Heart left ventricle (tissue), 16 donors: ENCODE results near the gene METTL24. TPM values are rescaled to one million over a fixed set of nuclear protein-coding genes. Genes with fewer than 3 reads are reported as not detected.

ENCODE experiments used
- ATAC-seq, 4 donors: fragments of 200-7000 bp; cut with Tn5 transposase; one replicate each; pipeline ENCODE4 v1.9.1; 2020 to 2022; ENCODE audit warnings: moderate library complexity in 4 of 4, mild to moderate bottlenecking in 3 of 4, moderate number of reproducible peaks in 1 of 4
- DNase-seq, 5 donors: peaks; one replicate each; pipeline ENCODE4 v3.0.0-alpha.2; 2020
- H3K27ac ChIP-seq, 12 donors: fragments of 200-600 bp; sonication (generic) in 4 of 12; one replicate each; pipeline versions ENCODE4 v1.5.0 to v1.8.0; 2016 to 2022; ENCODE audit warnings: mild to moderate bottlenecking in 2 of 12
- H3K27me3 ChIP-seq, 9 donors: fragments of 200-600 bp; sonication (generic) in 2 of 9; one replicate each; pipeline versions ENCODE4 v1.5.1 to v1.8.0; 2016 to 2022; ENCODE audit warnings: mild to moderate bottlenecking in 3 of 9
- H3K36me3 ChIP-seq, 9 donors: fragments of 200-600 bp; sonication (generic) in 2 of 9; one replicate each; pipeline versions ENCODE4 v1.5.0 to v1.8.0; 2018 to 2022; ENCODE audit warnings: mild to moderate bottlenecking in 2 of 9
- H3K4me1 ChIP-seq, 12 donors: fragments of 200-600 bp; sonication (generic) in 4 of 12; one replicate each; pipeline versions ENCODE4 v1.5.0 to v1.8.0; 2016 to 2022; ENCODE audit warnings: mild to moderate bottlenecking in 3 of 12
- H3K4me3 ChIP-seq, 12 donors: fragments of 200-600 bp; sonication (generic) in 4 of 12; one replicate each; pipeline versions ENCODE4 v1.5.0 to v1.8.0; 2017 to 2022; ENCODE audit warnings: mild to moderate bottlenecking in 9 of 12, moderate library complexity in 4 of 12
- H3K9me3 ChIP-seq, 12 donors: fragments of 200-600 bp; sonication (generic) in 4 of 12; one replicate each; pipeline versions ENCODE4 v1.5.0 to v1.8.0; 2016 to 2022; ENCODE audit warnings: mild to moderate bottlenecking in 1 of 12
- CTCF ChIP-seq, 12 donors: fragments of 200-600 bp; sonication (generic) in 4 of 12; IDR thresholded peaks; one replicate each; pipeline versions ENCODE4 v1.5.0 to v1.8.0; 2018 to 2022; ENCODE audit warnings: antibody characterized with exemption in 12 of 12, mild to moderate bottlenecking in 5 of 12
- POLR2A ChIP-seq, 2 donors: fragments of 450-650 bp; IDR thresholded peaks; one replicate each; pipeline ENCODE4 v1.6.1; 2017; ENCODE audit warnings: antibody characterized with exemption in 2 of 2, mild to moderate bottlenecking in 2 of 2, moderate library complexity in 2 of 2
- WGBS, 4 donors: extraction: QIAGEN DNeasy Blood & Tissue Kit in 2 of 4; methylation state at CpG; one replicate each; pipeline versions ENCODE4 v1.1.5 to v1.1.7; 2013 to 2018; 5-methylcytosine and 5-hydroxymethylcytosine counted together
- intact Hi-C, 10 donors: fragments of 100-400 bp; cut with DNase I; formaldehyde crosslinking; loops; one replicate each; pipeline versions ENCODE4 v1.11.1 to v1.14.2; 2022
- polyA plus RNA-seq, 2 donors: library from polyadenylated mRNA; stranded (reverse); fragments of 200-250 nt; gene quantifications; one replicate each; pipeline ENCODE4 v1.2.3, GENCODE V29; 2013
- total RNA-seq, 9 donors: library from RNA; depleted of rRNA in 2 of 9; stranded (reverse); fragments of >200 nt in 2 of 9; fragmentation: NEBNext Ultra II Directional in 3 of 9; extraction: Animal tissue kit (Norgen Biotek cat#: 25700) in 3 of 9; gene quantifications; one replicate each; pipeline versions ENCODE4 v1.1.0 to v1.2.4, GENCODE V29; 2016 to 2023
- donor health status: ischemic (EF 13 %, LVEDD 7.1; RV severe dilation, severe dysfunction).
- donor health status: healthy with polysubstance abuse.
- donor health status: DM: no; HTN: yes; CAD: no.
- donor health status: DM: no; HTN: no; CAD: no.
- donor health status: ischemic (EF 25% LVEDD 6.9; RV normal size, moderate dysfunction).
- donor health status: ischemic (EF 25% LVEDD 5.7; RV mildly dilated, moderate dysfunction).
- donor health status: healthy.
- donor health status: DM: yes; HTN: yes; CAD: no.
- donor health status: ischemic (EF 35%, LVEDD 5.7; RV mildly dilated, moderate dysfunction).
- donor health status: nonischemic (EF 11% LVEDD 7.7; RV severe dilation, severe dysfunction).
- donor health status: DM: yes; HTN: yes; CAD: no.
- donor health status: PGD.
- donor health status: ischemic (EF 29% LVEDD 5.4; RV normal size, mild dysfunction).
- donor health status: nonischemic (EF 23%, LVEDD 6.1; RV moderate dilation, normal function).

The METTL24 gene
- total and polyA plus RNA-seq, 11 donors, result 0.60 to 2.8 (median 1.8) TPM; not detected in 3

- ATAC-seq (no peak), DNase-seq (no peak)
- TF ChIP-seq POLR2A (IDR thresholded peaks at IDR 0.05), result no peak
- no peak for TF ChIP-seq CTCF (IDR thresholded peaks at IDR 0.05)
- no peak overlapping the region for H3K4me3 ChIP-seq
- WGBS, 4 donors, result 92 to 93% (median 92%) methylated on average over 7 of the region's 7 CpGs
- intact Hi-C loops, result no loop called here
- H3K27ac ChIP-seq, result no peak overlapping the region
- no peaks in the 10 kb centered on the region for H3K9me3 ChIP-seq
- peaks cover 0 to 15% (median 0%) of the 10 kb centered on the region in 12 donors for H3K4me1 ChIP-seq
- no peaks in the 10 kb centered on the region for H3K36me3 ChIP-seq
- H3K27me3 ChIP-seq, result no peaks in the 10 kb centered on the region
Observed at GRCh38 chr6:110320307-110320706, 37.8 kb downstream of the METTL24 start.

- H3K4me3 ChIP-seq, result no peak overlapping the region
- 86 to 95% (median 90%) methylated on average over 2 of the region's 2 CpGs for WGBS, 4 donors
- DNase-seq (no peak), ATAC-seq (no peak)
- H3K36me3 ChIP-seq, result no peaks in the 10 kb centered on the region
- intact Hi-C loops, result no loop called here
- no peak for TF ChIP-seq CTCF (IDR thresholded peaks at IDR 0.05)
- no peak for TF ChIP-seq POLR2A (IDR thresholded peaks at IDR 0.05)
- no peaks in the 10 kb centered on the region for H3K27me3 ChIP-seq
- no peak overlapping the region for H3K27ac ChIP-seq
- peaks cover 0 to 10% (median 0%) of the 10 kb centered on the region in 12 donors for H3K4me1 ChIP-seq
- no peaks in the 10 kb centered on the region for H3K9me3 ChIP-seq
Observed at GRCh38 chr6:110319843-110320242, 38.3 kb downstream of the METTL24 start.

GRCh38 chr6:110319381-110319780, 38.8 kb downstream of the METTL24 start:
- Histone ChIP-seq H3K9me3 (no peaks in the 10 kb centered on the region), H3K27me3 (no peaks in the 10 kb centered on the region), H3K27ac (no peak overlapping the region), H3K4me1 (peaks cover 0 to 5% (median 0%) of the 10 kb centered on the region in 12 donors), H3K4me3 (no peak overlapping the region), H3K36me3 (no peaks in the 10 kb centered on the region)
- intact Hi-C loops, result no loop called here
- ATAC-seq (no peak), DNase-seq (no peak)
- WGBS, 4 donors, result 79 to 100% (median 93%) methylated on average over 3 of the region's 3 CpGs
- no peak for TF ChIP-seq CTCF (IDR thresholded peaks at IDR 0.05)
- no peak for TF ChIP-seq POLR2A (IDR thresholded peaks at IDR 0.05)

GRCh38 chr6:110318971-110319370, 39.2 kb downstream of the METTL24 start:
- intact Hi-C loops, result no loop called here

More at GRCh38 chr6:110318971-110319370, 39.2 kb downstream of the METTL24 start:
- TF ChIP-seq POLR2A (IDR thresholded peaks at IDR 0.05) (no peak), CTCF (IDR thresholded peaks at IDR 0.05) (no peak)
- no peak overlapping the region for H3K27ac ChIP-seq
- no peak for ATAC-seq
- no peak for DNase-seq
- 58 to 84% (median 75%) methylated on average over 3 of the region's 3 CpGs for WGBS, 4 donors
- H3K36me3 ChIP-seq, result no peaks in the 10 kb centered on the region
- H3K4me1 ChIP-seq, result peaks cover 0 to 1% (median 0%) of the 10 kb centered on the region in 12 donors
- H3K27me3 ChIP-seq, result no peaks in the 10 kb centered on the region
- H3K9me3 ChIP-seq, result no peaks in the 10 kb centered on the region
- H3K4me3 ChIP-seq, result no peak overlapping the region
